GM21529 (cell line): ENCODE data around the gene CALML4.
"Not testable (repeated sequence)": the region's sequence is repeated elsewhere in the genome, so short reads cannot be mapped to it uniquely, and the experiment has no call there.

ENCODE experiments used
- ATAC-seq: cut with Tn5 transposase; IDR thresholded peaks from one replicate; pipeline ENCODE4 v1.9.1; 2021; ENCODE audit not compliant: unreplicated experiment

Gene CALML4

DNA sequence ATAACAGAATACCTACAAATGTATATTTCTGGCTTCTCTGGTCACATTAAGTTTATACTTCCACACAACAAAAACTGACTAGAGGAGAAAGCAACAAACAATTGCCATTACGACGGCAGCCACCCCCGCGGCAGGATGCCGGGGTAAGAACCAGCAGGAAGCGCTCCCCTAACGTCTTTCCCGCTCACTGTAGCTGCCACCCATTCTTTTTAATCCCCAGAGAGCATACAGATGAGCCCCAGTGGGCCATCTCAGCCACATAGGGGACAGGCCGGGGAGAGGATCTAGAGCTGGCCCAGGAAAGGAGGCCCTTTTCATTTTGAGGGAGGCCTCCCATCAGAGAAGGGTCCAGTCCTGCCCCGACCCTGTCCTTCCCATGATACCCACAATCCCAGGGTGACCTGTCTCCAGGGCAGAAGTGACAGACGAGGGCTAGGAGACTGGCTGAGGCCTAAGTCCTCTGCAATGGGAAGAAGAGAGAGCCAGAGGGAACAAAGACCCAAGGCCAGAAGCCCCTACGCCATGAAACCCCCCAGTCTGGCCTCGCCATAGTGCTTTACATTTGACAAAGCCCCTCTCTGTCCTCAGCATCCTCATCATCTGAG is 3.6 kb upstream of the CALML4 start:
- no peak for ATAC-seq

DNA sequence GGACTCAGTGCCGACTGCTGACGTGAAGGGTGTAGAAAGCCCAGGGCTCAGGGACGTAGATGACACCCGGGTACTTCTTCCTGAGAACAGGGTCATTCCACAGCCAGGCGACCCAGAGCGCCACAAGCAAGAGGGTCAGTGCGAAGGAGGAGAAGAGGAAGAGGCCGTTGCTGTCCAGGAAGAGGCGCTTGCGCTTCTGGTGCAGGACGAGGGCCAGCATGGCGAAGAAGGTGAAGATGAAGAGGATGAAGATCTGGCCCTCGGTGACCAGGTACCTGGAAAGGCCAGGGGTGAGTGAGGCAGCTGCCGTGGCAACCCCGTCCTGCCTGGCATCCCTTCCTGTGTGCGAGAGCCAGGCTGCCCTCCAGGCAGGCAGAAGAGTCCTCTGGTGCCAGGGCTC is 3.0 kb upstream of the CALML4 start:
- no peak for ATAC-seq

DNA sequence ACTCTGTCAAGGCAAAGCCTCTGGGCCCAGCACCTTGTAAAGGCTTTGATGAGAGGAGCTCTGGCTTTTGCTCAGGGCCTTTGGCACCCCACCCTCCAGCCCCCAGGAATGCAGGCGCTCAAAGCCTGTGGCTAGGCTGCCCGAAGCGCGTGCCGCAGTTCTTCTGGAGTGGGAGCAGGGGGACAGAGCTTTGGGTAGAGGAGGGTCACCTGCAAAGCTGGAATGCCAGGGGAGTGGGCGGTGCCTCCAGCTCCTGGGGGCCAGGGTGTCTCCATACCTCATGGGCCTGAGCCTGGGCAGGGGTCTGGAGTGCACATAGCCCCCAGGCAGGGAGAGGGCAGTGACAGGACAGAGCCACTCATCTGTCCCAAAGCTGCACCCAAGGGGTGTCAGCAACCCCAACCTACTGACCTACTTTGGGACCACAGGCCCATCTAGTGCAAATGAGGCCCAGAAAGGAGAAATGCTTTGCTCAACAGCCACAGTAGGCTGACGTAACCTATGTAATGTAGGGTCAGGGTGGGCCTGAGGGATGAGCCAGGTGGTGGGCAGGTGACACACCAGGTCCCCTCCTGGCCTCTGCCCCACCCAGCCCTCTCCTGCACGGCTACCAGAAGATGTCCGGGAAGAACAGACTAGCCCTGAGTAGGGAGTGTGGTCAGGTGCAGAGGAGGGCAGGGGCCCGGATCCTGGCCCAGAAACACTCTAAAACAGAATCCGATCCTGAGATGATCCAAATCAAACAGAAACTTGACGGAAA is 2.2 kb upstream of the CALML4 start:
- no peak for ATAC-seq

DNA sequence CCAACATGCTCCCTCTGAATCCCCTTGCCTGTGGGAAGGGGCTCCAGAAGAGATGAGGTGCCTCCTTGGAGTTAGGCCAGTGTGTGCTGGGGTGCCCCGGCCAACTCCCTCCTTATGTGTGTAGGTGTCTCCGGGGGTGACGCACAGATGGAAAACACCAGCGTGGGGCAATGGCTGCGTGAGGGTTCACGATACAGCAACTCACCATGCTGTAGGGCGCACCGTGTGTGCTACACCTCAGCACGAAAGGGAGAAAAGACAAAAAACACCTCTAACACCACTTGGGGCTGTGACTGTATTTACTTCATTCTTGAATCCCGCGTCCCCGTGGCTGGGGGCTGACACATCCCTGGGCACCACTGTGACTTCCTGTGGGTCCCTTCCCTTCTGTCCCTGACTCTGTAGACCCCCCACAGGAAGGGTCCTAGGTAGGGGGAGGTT is 1.6 kb upstream of the CALML4 start:
- ATAC-seq: no peak

DNA sequence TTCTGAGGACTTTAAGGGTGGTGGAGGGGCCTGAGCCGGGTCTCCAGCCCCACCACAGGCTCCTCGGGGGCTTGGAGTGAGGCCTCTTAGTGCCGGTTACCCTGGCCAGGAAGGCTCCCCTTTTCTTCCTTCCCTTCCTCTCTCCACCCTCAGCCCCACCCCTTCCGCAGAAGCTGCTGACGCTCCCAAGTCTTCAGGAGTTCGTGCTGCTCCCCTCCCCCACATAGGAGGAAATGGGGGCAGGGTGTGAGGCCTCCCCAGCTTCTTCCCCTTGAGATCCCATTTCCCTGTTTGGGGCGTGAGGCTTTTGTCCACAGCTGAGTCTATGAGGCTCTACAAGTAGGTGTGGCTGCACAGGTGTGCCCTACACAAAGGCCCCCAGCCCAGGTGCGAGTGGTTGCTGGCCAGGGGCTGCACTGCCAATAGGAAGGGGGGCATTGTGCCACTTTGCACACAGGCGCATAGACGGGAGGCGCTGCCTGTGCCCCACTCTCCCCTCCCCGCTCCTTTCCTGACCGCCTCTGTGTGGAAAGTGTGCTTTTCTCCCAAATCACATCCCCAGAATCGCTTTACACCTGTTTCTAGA is 915 bp upstream of the CALML4 start:
- ATAC-seq: no peak

DNA sequence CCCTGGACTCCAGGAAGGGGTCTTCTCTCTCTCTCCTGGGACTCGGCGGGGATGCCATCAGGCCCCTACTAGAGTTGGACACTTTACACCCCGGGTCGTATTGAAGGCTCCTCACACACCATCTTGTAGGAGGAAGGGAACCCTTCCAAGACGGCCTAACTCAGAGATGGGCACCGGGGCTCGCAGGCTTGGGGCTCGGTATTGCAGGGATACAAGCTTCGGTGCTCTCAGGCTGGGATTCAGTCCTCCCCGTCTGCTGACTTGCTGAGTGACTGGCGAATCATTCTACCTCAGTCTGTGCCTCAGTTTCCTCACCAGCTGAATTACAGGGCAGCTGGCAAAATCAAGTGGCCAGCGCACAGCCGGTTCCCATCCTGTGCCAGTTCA is 419 bp upstream of the CALML4 start:
- ATAC-seq: no peak

DNA sequence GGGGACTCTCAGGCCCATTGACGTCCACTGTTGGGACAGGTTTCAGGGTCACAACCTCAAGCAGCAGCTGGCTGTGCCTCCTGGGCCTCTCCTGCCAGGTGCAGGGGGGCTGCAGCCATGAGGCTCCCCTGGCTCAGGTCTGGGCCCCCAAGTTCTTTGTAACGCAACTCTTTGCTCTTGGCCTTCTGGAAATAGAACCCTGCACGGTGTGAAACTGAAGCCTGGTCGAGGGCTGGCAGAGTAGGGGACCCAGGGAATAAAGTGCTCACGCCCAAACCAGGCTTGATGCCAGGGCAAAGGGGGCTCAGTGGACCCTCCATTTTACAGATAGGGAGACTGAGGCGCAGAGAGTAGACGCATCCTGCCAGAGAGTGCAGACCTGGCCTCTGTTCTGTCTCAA is 771 bp downstream of the CALML4 start:
- no peak for ATAC-seq

DNA sequence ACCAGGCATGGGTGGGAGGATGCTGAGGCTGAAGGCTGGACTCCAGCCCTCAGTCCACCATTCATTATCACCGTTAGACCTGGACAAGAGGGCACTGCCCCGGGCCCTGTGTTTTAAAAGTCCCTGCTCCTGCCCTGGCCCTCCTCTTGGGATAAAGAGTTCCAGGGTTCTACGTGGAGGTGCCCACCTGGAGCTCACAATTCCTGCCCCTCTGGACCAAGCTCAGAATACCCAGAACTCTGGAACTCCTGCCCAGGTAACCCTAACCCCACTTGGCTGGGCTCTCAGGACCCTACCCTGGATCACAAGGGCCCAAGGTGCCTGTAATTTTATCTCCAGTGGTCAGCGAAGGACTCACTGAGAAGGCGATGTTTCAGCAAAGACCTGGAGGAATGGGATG is 1.2 kb downstream of the CALML4 start:
- ATAC-seq: no peak

DNA sequence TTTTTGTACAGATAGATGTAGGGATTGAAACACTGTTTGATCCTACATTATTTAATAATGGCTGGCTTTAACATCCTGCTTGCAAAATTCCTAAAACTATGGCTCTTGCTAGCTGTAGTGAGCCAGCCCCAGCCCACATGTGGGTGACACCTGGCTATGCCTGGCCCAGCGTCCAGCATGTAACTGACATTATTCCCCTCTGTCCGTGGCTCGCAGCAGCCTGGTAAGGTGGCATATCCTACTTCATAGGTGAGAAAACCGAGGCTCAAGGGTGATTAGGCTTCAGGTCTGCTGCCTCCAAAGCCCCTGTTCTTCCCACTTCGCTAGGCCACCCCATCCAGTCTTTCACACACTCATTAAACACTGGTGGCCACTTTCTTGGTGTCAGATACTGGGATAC is 1.6 kb downstream of the CALML4 start:
- ATAC-seq: no peak

DNA sequence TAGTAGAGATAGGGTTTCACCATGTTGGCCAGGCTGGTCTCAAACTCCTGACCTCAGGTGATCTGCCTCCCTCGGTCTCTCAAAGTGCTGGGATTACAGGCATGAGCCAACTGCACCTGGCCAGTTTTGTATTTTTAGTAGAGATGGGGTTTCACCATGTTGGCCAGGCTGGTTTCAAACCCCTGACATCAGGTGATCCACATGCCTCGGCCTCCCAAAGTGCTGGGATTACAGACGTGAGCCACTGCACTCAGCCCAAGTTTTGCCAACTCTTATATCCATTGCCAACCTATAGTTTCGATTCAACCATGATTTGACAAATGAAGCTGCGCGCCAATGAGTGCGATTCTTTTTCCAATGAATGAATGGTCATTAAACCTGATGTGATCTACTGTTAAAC is 2.1 kb downstream of the CALML4 start:
- not testable (repeated sequence) for ATAC-seq

DNA sequence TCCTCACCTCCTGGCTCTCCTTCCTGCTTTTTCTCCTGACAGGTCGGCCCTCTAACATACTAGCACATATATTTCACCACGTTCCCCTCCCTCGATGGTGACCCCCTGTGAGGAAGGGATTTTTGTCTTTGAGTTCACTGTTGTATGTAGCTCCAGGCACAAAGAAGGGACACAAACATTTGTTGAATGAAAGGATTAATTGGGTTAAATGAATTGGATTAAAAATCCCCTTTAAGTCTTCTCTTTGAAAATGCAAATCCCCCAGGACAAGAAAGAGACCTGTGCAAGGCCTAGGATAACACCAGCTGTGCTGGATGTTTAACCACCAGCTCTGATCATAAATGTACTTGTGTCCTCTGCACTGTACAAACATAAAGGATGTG is 3.3 kb downstream of the CALML4 start:
- ATAC-seq: no peak

DNA sequence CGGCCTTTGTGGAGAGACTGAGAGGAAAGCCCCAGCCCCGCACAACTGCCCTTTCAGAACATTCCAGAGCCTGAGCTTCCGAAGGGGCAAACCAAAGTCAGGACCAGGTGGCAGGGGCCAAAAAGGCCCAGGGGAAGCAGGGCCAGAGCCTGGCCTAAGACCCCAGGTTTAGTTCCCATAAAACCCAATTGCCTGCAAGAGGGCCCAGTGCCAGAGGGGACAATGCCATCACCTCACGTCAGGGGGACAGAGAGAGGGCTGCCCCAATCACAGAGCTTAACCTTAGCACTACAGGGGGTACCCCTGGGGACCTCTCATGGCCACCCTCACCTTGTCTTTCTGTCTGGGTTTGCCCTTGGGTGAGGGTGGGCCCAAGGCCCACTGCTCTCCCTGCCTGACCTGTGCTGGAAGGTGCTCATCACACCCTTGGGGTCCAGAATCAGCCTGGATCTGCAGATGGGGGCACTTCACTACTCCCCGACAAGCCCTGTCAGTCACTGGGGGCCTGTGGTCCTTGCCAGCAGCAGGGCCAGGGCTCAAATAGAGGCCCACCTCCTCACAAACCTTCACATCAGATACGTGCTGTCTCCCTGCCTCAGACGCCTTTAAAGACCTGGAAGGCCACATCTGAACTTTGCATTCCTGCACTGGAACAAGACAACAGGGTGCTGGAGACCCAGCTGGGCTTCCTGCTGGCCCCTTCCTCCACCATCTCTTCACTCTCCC is 3.8 kb downstream of the CALML4 start:
- no peak for ATAC-seq

DNA sequence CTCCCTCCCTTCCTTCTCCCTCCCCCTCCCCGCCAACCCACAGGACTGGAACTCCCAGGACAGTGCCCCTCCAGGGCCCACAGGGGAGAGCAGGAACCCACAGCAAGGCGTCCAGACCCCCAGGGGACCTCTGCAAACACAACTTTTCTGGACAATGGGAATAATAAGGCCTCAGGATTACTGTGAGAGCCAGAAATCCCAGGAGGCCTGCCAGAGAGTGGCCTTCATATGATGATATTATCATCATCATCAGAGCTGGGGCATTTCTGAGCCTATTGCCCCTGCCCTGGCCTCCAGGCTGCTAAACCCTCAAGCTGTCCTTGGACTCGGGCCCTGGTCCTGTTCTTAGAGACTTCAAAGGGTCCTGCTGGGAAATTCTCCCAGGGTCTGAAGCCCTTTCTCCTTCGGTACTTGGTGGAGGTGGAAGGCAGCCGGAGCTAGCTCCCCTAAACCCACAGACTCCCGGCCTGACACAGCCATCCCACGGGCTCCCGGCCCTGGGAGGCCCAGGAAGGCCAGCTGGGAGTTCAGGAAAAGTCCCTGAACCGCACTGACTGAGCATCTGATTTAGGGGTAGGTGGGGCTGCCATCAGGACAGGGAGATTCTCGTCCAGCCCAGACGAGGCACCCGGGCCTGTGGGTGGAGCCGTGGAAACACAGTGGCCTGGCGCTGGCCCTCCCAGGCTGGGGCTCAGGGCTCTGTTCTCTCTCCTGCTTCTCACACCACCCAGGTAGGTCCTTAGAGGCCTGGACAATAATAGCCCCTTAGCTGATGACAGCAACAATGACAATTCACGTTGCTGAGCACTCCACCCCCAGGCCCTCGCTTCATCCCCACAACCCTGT is 4.9 kb downstream of the CALML4 start:
- no peak for ATAC-seq

DNA sequence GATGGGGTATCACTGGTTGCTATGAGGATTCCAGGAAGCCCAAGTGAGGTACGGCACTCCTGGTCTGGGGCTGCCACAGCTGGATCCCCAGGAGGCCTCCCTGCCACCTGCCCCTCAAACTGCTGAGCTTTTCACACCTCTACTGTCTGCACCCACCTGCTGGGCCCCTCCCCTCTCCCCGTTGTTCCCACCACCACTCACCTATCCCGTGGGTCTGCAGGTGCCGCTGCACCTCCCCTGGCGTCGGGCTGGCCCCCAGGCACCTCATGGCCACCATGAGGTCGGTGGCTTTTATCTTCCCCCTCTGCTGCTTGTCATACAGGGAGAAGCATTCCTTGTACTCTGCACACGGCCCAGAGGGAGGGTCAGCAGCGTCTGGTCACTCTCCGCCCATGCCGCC is 5.8 kb downstream of the CALML4 start:
- ATAC-seq: no peak

DNA sequence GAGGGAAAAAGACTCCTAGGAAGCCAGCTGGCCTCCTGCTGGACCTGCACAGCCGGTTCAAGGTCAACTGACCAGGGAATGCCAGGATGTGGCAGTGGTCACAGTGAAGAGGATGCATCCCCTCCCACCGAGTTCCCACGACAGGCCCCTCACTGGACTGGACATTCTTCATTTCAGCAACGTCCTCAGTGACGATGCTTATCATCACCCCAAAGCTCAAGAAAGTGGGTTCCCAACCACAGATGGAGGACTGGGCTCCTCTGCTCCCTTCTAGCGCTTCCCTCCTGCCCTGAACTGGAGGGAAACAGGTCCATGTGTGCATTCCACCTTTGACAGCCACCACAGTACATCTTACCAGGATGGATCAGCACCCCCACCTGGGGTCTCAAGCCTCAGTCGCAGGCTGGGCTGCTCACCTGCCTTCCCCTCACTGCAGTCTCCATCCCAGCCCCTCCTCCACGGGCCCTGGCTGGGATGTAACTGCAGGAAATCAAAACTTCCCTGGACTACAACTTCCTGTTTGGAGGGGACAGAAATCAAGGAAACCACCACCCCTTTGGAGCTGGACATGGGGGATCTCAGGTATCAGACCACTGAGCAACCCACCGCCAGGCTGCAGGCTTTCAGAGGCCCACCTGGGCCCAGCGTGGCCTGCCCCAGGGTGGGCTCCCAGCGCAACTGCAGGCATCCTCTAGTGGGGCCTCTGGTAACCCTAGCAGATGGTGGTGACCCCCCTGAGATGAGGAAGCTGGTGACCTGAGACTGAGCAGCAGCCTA is 7.3 kb downstream of the CALML4 start:
- ATAC-seq: no peak

DNA sequence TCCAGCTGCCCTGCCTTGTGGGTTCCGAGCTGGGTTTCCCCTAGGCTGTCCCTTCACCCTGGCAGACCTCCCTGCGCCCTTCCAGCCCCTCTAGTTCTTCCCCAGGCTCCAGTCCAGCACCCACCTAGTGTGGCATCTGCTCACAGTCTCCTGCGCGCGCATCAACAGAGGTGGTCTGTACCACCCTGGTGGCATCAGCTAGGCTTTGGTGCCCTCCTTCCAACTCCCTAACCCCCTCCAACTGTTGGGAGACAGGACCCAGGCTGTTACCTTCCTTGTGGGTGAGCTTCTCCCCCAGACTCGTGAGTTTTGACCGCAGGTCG is 8.0 kb downstream of the CALML4 start:
- ATAC-seq: no peak

DNA sequence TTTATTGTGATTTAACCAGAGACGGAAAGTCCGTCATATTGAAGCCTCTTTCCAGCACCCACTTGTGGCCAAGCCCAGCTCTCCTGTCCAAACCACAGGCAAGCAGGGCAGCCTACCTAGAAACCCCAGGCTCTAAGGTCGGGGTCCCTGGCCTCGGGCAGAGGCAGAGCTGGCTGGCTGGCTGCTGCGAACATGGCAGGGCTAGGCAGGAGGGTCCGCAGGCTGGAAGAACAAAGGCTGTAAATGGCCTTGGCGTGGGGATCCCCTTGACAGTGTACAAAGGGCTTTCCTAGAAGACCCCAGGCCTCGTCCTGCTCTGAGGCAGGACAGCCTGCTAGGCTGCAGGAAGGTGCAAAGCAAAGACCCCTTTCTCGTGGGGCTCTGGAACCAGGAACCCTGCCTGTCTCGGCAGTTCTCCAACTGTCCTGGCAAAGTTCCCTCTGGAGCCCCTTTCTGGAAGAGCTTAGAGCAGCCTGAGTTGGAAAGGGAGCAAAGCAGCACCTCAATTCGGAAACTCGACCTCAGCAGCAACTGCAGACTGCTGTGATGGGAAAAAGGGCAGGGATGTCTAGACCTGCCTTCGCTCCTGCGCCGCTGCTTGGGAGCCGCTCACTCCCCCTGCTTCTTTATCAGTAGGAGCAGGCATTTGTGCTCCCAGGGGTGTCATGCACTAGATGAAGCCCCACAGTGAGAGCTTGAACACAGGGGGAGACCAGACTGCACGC is 8.5 kb downstream of the CALML4 start:
- no peak for ATAC-seq

DNA sequence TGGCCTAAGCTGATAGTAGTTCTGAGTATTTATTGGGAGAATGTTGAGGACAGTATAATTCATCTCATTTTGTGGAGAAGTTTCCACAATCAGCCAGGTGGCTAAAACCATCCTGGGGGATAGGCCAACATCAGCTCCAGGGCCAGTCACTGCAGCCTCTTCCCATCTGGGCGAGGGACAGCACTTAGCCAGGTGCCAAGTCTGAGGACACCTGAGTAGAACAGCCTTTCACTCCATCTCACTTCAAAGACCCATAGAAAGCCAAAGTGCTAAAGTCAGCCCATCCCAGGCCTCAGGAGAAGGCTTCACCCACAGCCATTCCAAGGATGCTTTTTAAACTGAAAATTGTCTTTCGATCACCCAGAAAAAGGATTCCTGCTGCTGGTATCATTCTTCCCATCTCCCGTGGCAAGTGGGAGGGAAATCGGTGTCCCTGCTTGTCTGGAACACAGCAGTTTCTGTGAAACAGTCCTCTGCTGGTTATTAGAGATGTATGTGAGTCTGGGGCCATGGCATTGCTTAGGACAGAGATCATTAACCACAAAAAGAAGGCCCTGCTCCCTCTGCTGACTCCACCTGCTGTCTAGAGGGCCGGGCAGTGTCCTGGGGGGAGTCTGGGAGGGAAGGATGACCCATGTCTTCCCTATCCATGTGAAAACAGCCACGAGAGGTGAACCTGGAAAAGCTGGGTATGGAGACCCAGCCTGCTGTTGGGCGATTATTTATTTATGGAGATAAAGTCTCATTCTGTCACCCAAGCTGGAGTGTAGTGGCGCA is 9.6 kb downstream of the CALML4 start:
- no peak for ATAC-seq
